Keratinocyte (primary cell): Measurements from ENCODE around the gene PYGO1. TPM values are rescaled to one million over a fixed set of nuclear protein-coding genes. Genes with fewer than 3 reads are reported as not detected.
A peak's percentile ranks its signal among the peaks of the same experiment; 100 is the strongest.
"Not testable (repeated sequence)": the region's sequence is repeated elsewhere in the genome, so short reads cannot be mapped to it uniquely, and the experiment has no call there.

Experiments used
- DNase-seq: peaks from one replicate; pipeline ENCODE4 v3.0.0-alpha.2; 2011; ENCODE audit warnings: low read depth, missing footprints, low spot score
- FAIRE-seq: peaks from 2 replicates; lab custom pipeline; 2011; peaks lifted over from hg19 to GRCh38; lab: Jason Lieb, UNC
- H2AFZ ChIP-seq: 2 replicates; pipeline ENCODE4 v1.6.0; 2012; ENCODE audit warnings: low read length, control low read depth, inconsistent platforms; ENCODE audit not compliant: control insufficient read depth
- H3K27ac ChIP-seq: 2 replicates; pipeline ENCODE4 v1.5.1; 2011; ENCODE audit warnings: low read length; ENCODE audit not compliant: control insufficient read depth, insufficient read depth
- H3K27me3 ChIP-seq: 3 replicates; pipeline ENCODE4 v1.6.0; 2011; ENCODE audit warnings: low read length; ENCODE audit not compliant: control insufficient read depth, insufficient read depth; ENCODE audit errors: extremely low read depth
- H3K36me3 ChIP-seq, 2 experiments: 2 replicates in 1 of 2; 3 replicates in 1 of 2; pipeline ENCODE4 v1.5.1; 2011; ENCODE audit warnings: low read length in 2 of 2, mild to moderate bottlenecking in 1 of 2; ENCODE audit not compliant: control insufficient read depth in 2 of 2, insufficient read depth in 2 of 2; ENCODE audit errors: extremely low read depth in 1 of 2
- H3K4me1 ChIP-seq: 3 replicates; pipeline ENCODE4 v1.5.1; 2011; ENCODE audit warnings: low read length; ENCODE audit not compliant: control insufficient read depth, insufficient read depth; ENCODE audit errors: extremely low read depth
- H3K4me2 ChIP-seq: 3 replicates; pipeline ENCODE4 v1.6.0; 2011; ENCODE audit warnings: low read depth, low read length; ENCODE audit not compliant: control insufficient read depth, insufficient read depth; ENCODE audit errors: extremely low read depth
- H3K4me3 ChIP-seq, 3 experiments: fragments of 200-600 bp in 1 of 3; sonication (generic) in 1 of 3; 2 replicates in 2 of 3; 3 replicates in 1 of 3; pipeline ENCODE4 v1.5.1; 2011 to 2016; ENCODE audit warnings: low read length in 3 of 3, mild to moderate bottlenecking in 3 of 3, control low read depth in 2 of 3, inconsistent platforms in 1 of 3, low read depth in 1 of 3, mixed read lengths in 1 of 3, mixed run types in 1 of 3, moderate library complexity in 1 of 3; ENCODE audit not compliant: control insufficient read depth in 2 of 3, insufficient read depth in 2 of 3; ENCODE audit errors: extremely low read depth in 1 of 3
- H3K79me2 ChIP-seq: 2 replicates; pipeline ENCODE4 v1.6.0; 2012; ENCODE audit warnings: low read length; ENCODE audit not compliant: control insufficient read depth, insufficient read depth
- H3K9ac ChIP-seq: 3 replicates; pipeline ENCODE4 v1.6.0; 2011; ENCODE audit warnings: low read length; ENCODE audit not compliant: control insufficient read depth, insufficient read depth; ENCODE audit errors: extremely low read depth
- H3K9me1 ChIP-seq: 3 replicates; pipeline ENCODE4 v1.6.0; 2011; ENCODE audit warnings: low read length; ENCODE audit not compliant: control insufficient read depth, insufficient read depth; ENCODE audit errors: extremely low read depth
- H3K9me3 ChIP-seq: 2 replicates; pipeline ENCODE4 v1.5.1; 2012; ENCODE audit warnings: low read depth, low read length; ENCODE audit not compliant: control insufficient read depth
- H4K20me1 ChIP-seq: 3 replicates; pipeline ENCODE4 v1.6.0; 2011; ENCODE audit warnings: low read length; ENCODE audit not compliant: control insufficient read depth, insufficient read depth; ENCODE audit errors: extremely low read depth
- CTCF ChIP-seq, 3 experiments: IDR thresholded peaks in 1 of 3; conservative IDR thresholded peaks in 1 of 3; optimal IDR thresholded peaks in 1 of 3; 2 replicates in 2 of 3; 3 replicates in 1 of 3; pipeline versions ENCODE3 to v1.5.1; 2011; ENCODE audit warnings: low read length in 3 of 3, mild to moderate bottlenecking in 3 of 3, moderate library complexity in 2 of 3, control low read depth in 1 of 3, inconsistent platforms in 1 of 3; ENCODE audit not compliant: insufficient read depth in 2 of 3; ENCODE audit errors: extremely low read depth in 1 of 3
- EZH2 ChIP-seq: IDR thresholded peaks from one replicate; pipeline ENCODE4 v1.6.1; 2012; ENCODE audit warnings: inconsistent platforms, mild to moderate bottlenecking, low read length, moderate library complexity
- dilution Hi-C: fragments of 300-500 bp; cut with MboI; formaldehyde crosslinking; loops from one replicate; pipeline ENCODE4 v1.7.0; 2020; ENCODE audit warnings: low sequenced_read_pairs; ENCODE audit not compliant: extremely low pct_ligation_motif_present
- polyA plus RNA-seq, 5 experiments: library from polyadenylated mRNA; depleted of rRNA in 3 of 5; stranded (reverse) in 3 of 5; stranded (forward) in 1 of 5; unstranded in 1 of 5; fragments of >200 nt; gene quantifications; 1 replicate in 1 of 5; 2 replicates in 3 of 5; 3 replicates in 1 of 5; pipeline versions ENCODE4 v1.2.1 to v1.2.3, GENCODE V29; 2011 to 2012; ENCODE audit warnings: missing spikeins in 2 of 5, low read depth in 1 of 5, low replicate concordance in 1 of 5

The PYGO1 gene
- polyA plus RNA-seq, 1 donor (not counting 4 experiments of a cell fraction or from before 2014, with no cell fraction given): 2.2 TPM

- no peaks in the 10 kb centered on the region for H3K79me2 ChIP-seq
- H3K9ac ChIP-seq: no peak overlapping the region
- H3K27ac ChIP-seq: no peak overlapping the region
- H3K9me3 ChIP-seq: no peaks in the 10 kb centered on the region
- H3K4me2 ChIP-seq: no peak overlapping the region
- H3K4me3 ChIP-seq: no peak overlapping the region
- H3K4me1 ChIP-seq: no peaks in the 10 kb centered on the region
- TF ChIP-seq EZH2 (no peak), CTCF (optimal IDR thresholded peaks at IDR 0.05 in 1 of 3, IDR thresholded peaks at IDR 0.05 in 1 of 3, conservative IDR thresholded peaks at IDR 0.05 in 1 of 3; ENCODE audit: extremely low read depth in 1 of 3, insufficient read depth in 2 of 3, low read length in 3 of 3) (no peak)
- H3K9me1 ChIP-seq: no peaks in the 10 kb centered on the region
- H4K20me1 ChIP-seq: no peaks in the 10 kb centered on the region
- no peak for FAIRE-seq
- no peak overlapping the region for H2AFZ ChIP-seq
- no peaks in the 10 kb centered on the region for H3K27me3 ChIP-seq
- no peaks in the 10 kb centered on the region for H3K36me3 ChIP-seq
- no peak for DNase-seq
- dilution Hi-C loops: no loop called here
Observed at GRCh38 chr15:55507567-55507966, 80.6 kb downstream of the PYGO1 start.

GRCh38 chr15:55505407-55505806 is 82.7 kb downstream of the PYGO1 start:
- H3K4me3 ChIP-seq, H3K36me3 ChIP-seq, H3K9ac ChIP-seq, H3K79me2 ChIP-seq, H3K27me3 ChIP-seq, H3K9me3 ChIP-seq, H2AFZ ChIP-seq, H3K9me1 ChIP-seq, H3K4me2 ChIP-seq, H3K27ac ChIP-seq, DNase-seq, dilution Hi-C loops, FAIRE-seq, H4K20me1 ChIP-seq, H3K4me1 ChIP-seq: not testable (repeated sequence)

- Histone ChIP-seq H4K20me1 (no peaks in the 10 kb centered on the region), H3K4me1 (no peaks in the 10 kb centered on the region), H3K27ac (no peak overlapping the region), H3K79me2 (no peaks in the 10 kb centered on the region), H3K4me2 (peak overlapping the region; percentile 89), H2AFZ (no peak overlapping the region), H3K27me3 (no peaks in the 10 kb centered on the region), H3K36me3 (no peaks in the 10 kb centered on the region), H3K9me1 (no peaks in the 10 kb centered on the region), H3K9ac (no peak overlapping the region), H3K4me3 (no peak overlapping the region), H3K9me3 (no peaks in the 10 kb centered on the region)
- no peak for TF ChIP-seq EZH2
- TF ChIP-seq CTCF (optimal IDR thresholded peaks at IDR 0.05 in 1 of 3, IDR thresholded peaks at IDR 0.05 in 1 of 3, conservative IDR thresholded peaks at IDR 0.05 in 1 of 3; ENCODE audit: extremely low read depth in 1 of 3, insufficient read depth in 2 of 3, low read length in 3 of 3): no peak
- FAIRE-seq (no peak), DNase-seq (no peak)
- dilution Hi-C loops: no loop called here
Observed at GRCh38 chr15:55499151-55499550, 89.0 kb downstream of the PYGO1 start.
